Adrenal gland (tissue), 5 donors: ENCODE results near the gene DNAL4.

Experiments used
- POLR2A ChIP-seq, 2 donors: fragments of 450-650 bp; IDR thresholded peaks; one replicate each; pipeline ENCODE4 v1.6.1; 2017; ENCODE audit warnings: antibody characterized with exemption in 2 of 2, mild to moderate bottlenecking in 2 of 2, moderate library complexity in 1 of 2
- TF ChIP-seq, protein P1 (sequence below), 6 experiments: fragments of 450-650 bp in 4 of 6; fragments of 200-600 bp in 2 of 6; sonication (generic) in 1 of 6; IDR thresholded peaks; 1 replicate in 5 of 6; 2 replicates in 1 of 6; pipeline versions ENCODE4 v1.5.1 to v1.8.0; 2016 to 2021; ENCODE audit warnings: antibody characterized with exemption in 6 of 6, mild to moderate bottlenecking in 2 of 6, moderate library complexity in 1 of 6
- donor health status: DM: no; HTN: no; CAD: no.

- TF ChIP-seq POLR2A (IDR thresholded peaks at IDR 0.05) = no peak
- TF ChIP-seq, protein P1, sequence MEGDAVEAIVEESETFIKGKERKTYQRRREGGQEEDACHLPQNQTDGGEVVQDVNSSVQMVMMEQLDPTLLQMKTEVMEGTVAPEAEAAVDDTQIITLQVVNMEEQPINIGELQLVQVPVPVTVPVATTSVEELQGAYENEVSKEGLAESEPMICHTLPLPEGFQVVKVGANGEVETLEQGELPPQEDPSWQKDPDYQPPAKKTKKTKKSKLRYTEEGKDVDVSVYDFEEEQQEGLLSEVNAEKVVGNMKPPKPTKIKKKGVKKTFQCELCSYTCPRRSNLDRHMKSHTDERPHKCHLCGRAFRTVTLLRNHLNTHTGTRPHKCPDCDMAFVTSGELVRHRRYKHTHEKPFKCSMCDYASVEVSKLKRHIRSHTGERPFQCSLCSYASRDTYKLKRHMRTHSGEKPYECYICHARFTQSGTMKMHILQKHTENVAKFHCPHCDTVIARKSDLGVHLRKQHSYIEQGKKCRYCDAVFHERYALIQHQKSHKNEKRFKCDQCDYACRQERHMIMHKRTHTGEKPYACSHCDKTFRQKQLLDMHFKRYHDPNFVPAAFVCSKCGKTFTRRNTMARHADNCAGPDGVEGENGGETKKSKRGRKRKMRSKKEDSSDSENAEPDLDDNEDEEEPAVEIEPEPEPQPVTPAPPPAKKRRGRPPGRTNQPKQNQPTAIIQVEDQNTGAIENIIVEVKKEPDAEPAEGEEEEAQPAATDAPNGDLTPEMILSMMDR (IDR thresholded peaks at IDR 0.05) = no peak
Observed at GRCh38 chr22:38826801-38827200, 32.9 kb upstream of the DNAL4 start.
